Stimulated activated CD8-positive, alpha-beta memory T cell treated with anti-CD3 and anti-CD28 coated beads, Interleukin-12 subunit alpha, Interleukin-12 subunit beta, amount 100 ng/mL, for 1 hour (primary cell): ENCODE results near the gene LDB2.

Experiments
- DNase-seq: peaks from one replicate; pipeline ENCODE4 v3.0.0-alpha.2; 2020; ENCODE audit warnings: low read depth

The LDB2 gene

GRCh38 chr4:16884673-16885460 lies 13.6 kb downstream of the LDB2 start:
- no peak for DNase-seq

- DNase-seq: no peak
These were observed 14.6 kb downstream of the LDB2 start for GRCh38 chr4:16883806-16884205.

GRCh38 chr4:16881151-16881884 lies 17.1 kb downstream of the LDB2 start:
- no peak for DNase-seq

GRCh38 chr4:16875487-16875886 lies 23.0 kb downstream of the LDB2 start:
- no peak for DNase-seq

- DNase-seq: no peak
These were observed 28.7 kb downstream of the LDB2 start for GRCh38 chr4:16869594-16870245.

GRCh38 chr4:16868674-16869073 lies 29.8 kb downstream of the LDB2 start:
- no peak for DNase-seq

GRCh38 chr4:16867827-16868226 lies 30.6 kb downstream of the LDB2 start:
- no peak for DNase-seq

- no peak for DNase-seq
These were observed 31.5 kb downstream of the LDB2 start for GRCh38 chr4:16866974-16867373.

GRCh38 chr4:16865897-16866283 lies 32.6 kb downstream of the LDB2 start:
- no peak for DNase-seq

GRCh38 chr4:16865209-16865896 lies 33.1 kb downstream of the LDB2 start:
- DNase-seq: no peak

GRCh38 chr4:16864199-16864598 lies 34.2 kb downstream of the LDB2 start:
- DNase-seq: no peak

- DNase-seq: no peak
These were observed 35.7 kb downstream of the LDB2 start for GRCh38 chr4:16862697-16863096.

- DNase-seq: no peak
These were observed 37.9 kb downstream of the LDB2 start for GRCh38 chr4:16860516-16860915.

GRCh38 chr4:16859031-16859430 lies 39.4 kb downstream of the LDB2 start:
- no peak for DNase-seq

- no peak for DNase-seq
These were observed 40.1 kb downstream of the LDB2 start for GRCh38 chr4:16858275-16858752.

- no peak for DNase-seq
These were observed 41.0 kb downstream of the LDB2 start for GRCh38 chr4:16857425-16857824.

GRCh38 chr4:16853640-16854039 lies 44.8 kb downstream of the LDB2 start:
- DNase-seq: no peak

GRCh38 chr4:16852644-16853043 lies 45.8 kb downstream of the LDB2 start:
- no peak for DNase-seq

- DNase-seq: no peak
These were observed 46.2 kb downstream of the LDB2 start for GRCh38 chr4:16852228-16852627.

GRCh38 chr4:16846540-16847117 lies 51.8 kb downstream of the LDB2 start:
- no peak for DNase-seq

- no peak for DNase-seq
These were observed 53.4 kb downstream of the LDB2 start for GRCh38 chr4:16844816-16845586.
